B cell (primary cell): ENCODE results near the gene SPAG6. TPM values are rescaled to one million over a fixed set of nuclear protein-coding genes. Genes with fewer than 3 reads are reported as not detected.

Experiments used
- ATAC-seq: fragments of 200-7000 bp; cut with Tn5 transposase; one replicate; pipeline ENCODE4 v1.10.0; 2021; ENCODE audit warnings: low read depth, mild to moderate bottlenecking, moderate number of reproducible peaks, moderate library complexity
- CTCF ChIA-PET: fragments of 350-600 bp; sonication (Branson Sonifier 250); formaldehyde crosslinking; loops from one replicate; lab custom pipeline; 2021; ENCODE audit warnings: antibody characterized with exemption, inconsistent platforms; lab: Charles Lee
- POLR2A ChIA-PET: fragments of 350-600 bp; sonication (Branson Sonifier 250); formaldehyde crosslinking; loops from one replicate; lab custom pipeline; 2021; ENCODE audit warnings: antibody characterized with exemption; lab: Charles Lee
- DNase-seq: peaks from one replicate; pipeline ENCODE4 v3.0.0; 2013
- H2AFZ ChIP-seq: 2 replicates; pipeline ENCODE4 v1.6.1; 2012; ENCODE audit warnings: mild to moderate bottlenecking, low read depth, low read length; ENCODE audit not compliant: insufficient read depth, poor library complexity, severe bottlenecking
- H3K27ac ChIP-seq, 2 donors: 1 replicate in 1 of 2; 2 replicates in 1 of 2; pipeline ENCODE4 v1.5.1; 2012 to 2013; ENCODE audit warnings: low read length in 2 of 2, mild to moderate bottlenecking in 2 of 2, moderate library complexity in 1 of 2
- H3K27me3 ChIP-seq, 4 experiments: fragments of 200-600 bp in 1 of 4; sonication (generic) in 1 of 4; replicated peaks in 1 of 4; 1 replicate in 2 of 4; 2 replicates in 2 of 4; pipeline versions ENCODE4 v1.6.1 to v1.7.0; 2013 to 2016; ENCODE audit warnings: low read length in 3 of 4, mild to moderate bottlenecking in 2 of 4, mixed read lengths in 1 of 4, moderate library complexity in 1 of 4; ENCODE audit not compliant: insufficient read depth in 4 of 4, control insufficient read depth in 3 of 4; ENCODE audit errors: control extremely low read depth in 1 of 4
- H3K36me3 ChIP-seq, 2 experiments: replicated peaks in 1 of 2; 1 replicate in 1 of 2; 2 replicates in 1 of 2; pipeline versions ENCODE4 v1.6.1 to v1.7.1; 2013; ENCODE audit warnings: low read length in 1 of 2; ENCODE audit not compliant: insufficient read depth in 2 of 2, control insufficient read depth in 1 of 2; ENCODE audit errors: control extremely low read depth in 1 of 2, extremely low read depth in 1 of 2
- H3K4me1 ChIP-seq, 2 donors: fragments of 200-600 bp in 1 of 2; sonication (generic) in 1 of 2; 1 replicate in 1 of 2; 2 replicates in 1 of 2; pipeline versions ENCODE4 v1.5.1 to v1.6.1; 2013 to 2017; ENCODE audit warnings: low read length in 2 of 2; ENCODE audit not compliant: control insufficient read depth in 2 of 2, insufficient read depth in 2 of 2
- H3K4me2 ChIP-seq: replicated peaks from 2 replicates; pipeline ENCODE3; 2012; ENCODE audit warnings: mild to moderate bottlenecking, low read depth, low read length; ENCODE audit not compliant: poor library complexity, severe bottlenecking
- H3K4me3 ChIP-seq, 5 experiments: fragments of 200-600 bp in 1 of 5; sonication (generic) in 1 of 5; 1 replicate in 3 of 5; 2 replicates in 2 of 5; pipeline versions ENCODE4 v1.5.1 to v1.7.0; 2011 to 2016; ENCODE audit warnings: low read length in 4 of 5, mild to moderate bottlenecking in 4 of 5, low read depth in 2 of 5, control low read depth in 1 of 5, moderate library complexity in 1 of 5; ENCODE audit not compliant: insufficient read depth in 1 of 5; ENCODE audit errors: control extremely low read depth in 1 of 5, extremely low read depth in 1 of 5
- H3K79me2 ChIP-seq: fragments of 200-600 bp; sonication (generic); one replicate; pipeline ENCODE4 v1.6.0; 2016; ENCODE audit warnings: low read length; ENCODE audit not compliant: control insufficient read depth, insufficient read depth
- H3K9ac ChIP-seq: fragments of 200-600 bp; sonication (generic); 2 replicates; pipeline ENCODE4 v1.6.1; 2017; ENCODE audit warnings: mild to moderate bottlenecking, low read length, moderate library complexity
- H3K9me3 ChIP-seq, 3 donors: one replicate each; pipeline versions ENCODE4 v1.6.1 to v1.7.1; 2013; ENCODE audit warnings: low read length in 2 of 3; ENCODE audit not compliant: control insufficient read depth in 2 of 3, insufficient read depth in 1 of 3; ENCODE audit errors: control extremely low read depth in 1 of 3
- H4K20me1 ChIP-seq: 2 replicates; pipeline ENCODE4 v1.6.0; 2012; ENCODE audit warnings: mild to moderate bottlenecking, low read length; ENCODE audit not compliant: insufficient read depth, control insufficient read depth, poor library complexity, severe bottlenecking
- H3K27ac Mint-ChIP-seq: one replicate; pipeline ENCODE4 v1.8.0; 2021; ENCODE audit warnings: mixed read lengths
- H3K27me3 Mint-ChIP-seq: one replicate; pipeline ENCODE4 v1.8.0; 2021; ENCODE audit warnings: mixed read lengths
- H3K4me1 Mint-ChIP-seq: one replicate; pipeline ENCODE4 v1.8.0; 2021; ENCODE audit warnings: mixed read lengths
- H3K4me3 Mint-ChIP-seq: one replicate; pipeline ENCODE4 v1.8.0; 2021; ENCODE audit warnings: mixed read lengths
- H3K9me3 Mint-ChIP-seq: one replicate; pipeline ENCODE4 v1.8.0; 2022; ENCODE audit warnings: mixed read lengths; ENCODE audit not compliant: insufficient read depth
- EZH2 ChIP-seq: IDR thresholded peaks from 2 replicates; pipeline ENCODE4 v1.6.1; 2012; ENCODE audit warnings: borderline replicate concordance, low read depth, mild to moderate bottlenecking, moderate library complexity, low read length; ENCODE audit not compliant: insufficient read depth, poor library complexity, severe bottlenecking
- WGBS: methylation state at CpG from one replicate; pipeline ENCODE4 v1.1.5; 2013; ENCODE audit warnings: missing lambda C conversion rate; ENCODE audit not compliant: insufficient coverage; 5-methylcytosine and 5-hydroxymethylcytosine counted together
- intact Hi-C: fragments of 100-400 bp; cut with micrococcal nuclease; formaldehyde crosslinking; loops from one replicate; pipeline ENCODE4 v1.10.0; 2022
- polyA plus RNA-seq: library from polyadenylated mRNA; depleted of rRNA; stranded (reverse); fragments of >200 nt; gene quantifications from 2 replicates; pipeline ENCODE4 v1.2.3, GENCODE V29; 2012
- total RNA-seq, 2 donors: library from RNA; stranded (reverse); fragments of 120-200 nt in 1 of 2; gene quantifications; 1 replicate in 1 of 2; 2 replicates in 1 of 2; pipeline versions ENCODE4 v1.2.3 to v1.2.4, GENCODE V29; 2013 to 2022
- TF ChIP-seq, protein P1 (sequence below): fragments of 200-600 bp; IDR thresholded peaks from one replicate; pipeline ENCODE4 v1.8.0; 2022; ENCODE audit warnings: antibody characterized with exemption, mild to moderate bottlenecking

SPAG6 gene
- total and polyA plus RNA-seq, 2 donors (not counting 1 experiment from before 2014, with no cell fraction given) = not detected

- CTCF ChIA-PET = interaction anchor here (1.0 kb wide), 1 partner anchor 17 kb away, joined by 4 read pairs; no protein-coding TSS in a partner anchor
- H3K4me2 ChIP-seq = no peak overlapping the region
- no peaks in the 10 kb centered on the region for H3K36me3 ChIP-seq
- no peaks in the 10 kb centered on the region for H4K20me1 ChIP-seq
- H3K4me1 ChIP-seq = peaks cover 20 to 26% of the 10 kb centered on the region in 2 donors
- H3K27ac Mint-ChIP-seq = no peak overlapping the region
- POLR2A ChIA-PET = interaction anchor here (0.6 kb wide), 1 partner anchor 126 kb away, joined by 4 read pairs; no protein-coding TSS in a partner anchor
- H3K9me3 ChIP-seq = peaks cover 0 to 8% (median 0%) of the 10 kb centered on the region in 3 donors
- no peak for ATAC-seq
- H3K79me2 ChIP-seq = no peaks in the 10 kb centered on the region
- H3K4me3 ChIP-seq = no peak overlapping the region
- intact Hi-C loops = no loop called here
- no peak overlapping the region for H3K9ac ChIP-seq
- H2AFZ ChIP-seq = no peak overlapping the region
- H3K4me3 Mint-ChIP-seq = no peak overlapping the region
- H3K27ac ChIP-seq = no peak overlapping the region
- no peaks in the 10 kb centered on the region for H3K27me3 Mint-ChIP-seq
- 98% methylated on average over 7 of the region's 8 CpGs for WGBS
- peaks cover 0 to 5% (median 0%) of the 10 kb centered on the region in 4 experiments for H3K27me3 ChIP-seq
- H3K4me1 Mint-ChIP-seq = peaks cover 27% of the 10 kb centered on the region
- no peak for DNase-seq
- TF ChIP-seq, protein P1, sequence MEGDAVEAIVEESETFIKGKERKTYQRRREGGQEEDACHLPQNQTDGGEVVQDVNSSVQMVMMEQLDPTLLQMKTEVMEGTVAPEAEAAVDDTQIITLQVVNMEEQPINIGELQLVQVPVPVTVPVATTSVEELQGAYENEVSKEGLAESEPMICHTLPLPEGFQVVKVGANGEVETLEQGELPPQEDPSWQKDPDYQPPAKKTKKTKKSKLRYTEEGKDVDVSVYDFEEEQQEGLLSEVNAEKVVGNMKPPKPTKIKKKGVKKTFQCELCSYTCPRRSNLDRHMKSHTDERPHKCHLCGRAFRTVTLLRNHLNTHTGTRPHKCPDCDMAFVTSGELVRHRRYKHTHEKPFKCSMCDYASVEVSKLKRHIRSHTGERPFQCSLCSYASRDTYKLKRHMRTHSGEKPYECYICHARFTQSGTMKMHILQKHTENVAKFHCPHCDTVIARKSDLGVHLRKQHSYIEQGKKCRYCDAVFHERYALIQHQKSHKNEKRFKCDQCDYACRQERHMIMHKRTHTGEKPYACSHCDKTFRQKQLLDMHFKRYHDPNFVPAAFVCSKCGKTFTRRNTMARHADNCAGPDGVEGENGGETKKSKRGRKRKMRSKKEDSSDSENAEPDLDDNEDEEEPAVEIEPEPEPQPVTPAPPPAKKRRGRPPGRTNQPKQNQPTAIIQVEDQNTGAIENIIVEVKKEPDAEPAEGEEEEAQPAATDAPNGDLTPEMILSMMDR = no peak
- TF ChIP-seq EZH2 = no peak
- H3K9me3 Mint-ChIP-seq = no peaks in the 10 kb centered on the region
Observed at GRCh38 chr10:22453320-22453719, 108.0 kb downstream of the SPAG6 start.

DNA sequence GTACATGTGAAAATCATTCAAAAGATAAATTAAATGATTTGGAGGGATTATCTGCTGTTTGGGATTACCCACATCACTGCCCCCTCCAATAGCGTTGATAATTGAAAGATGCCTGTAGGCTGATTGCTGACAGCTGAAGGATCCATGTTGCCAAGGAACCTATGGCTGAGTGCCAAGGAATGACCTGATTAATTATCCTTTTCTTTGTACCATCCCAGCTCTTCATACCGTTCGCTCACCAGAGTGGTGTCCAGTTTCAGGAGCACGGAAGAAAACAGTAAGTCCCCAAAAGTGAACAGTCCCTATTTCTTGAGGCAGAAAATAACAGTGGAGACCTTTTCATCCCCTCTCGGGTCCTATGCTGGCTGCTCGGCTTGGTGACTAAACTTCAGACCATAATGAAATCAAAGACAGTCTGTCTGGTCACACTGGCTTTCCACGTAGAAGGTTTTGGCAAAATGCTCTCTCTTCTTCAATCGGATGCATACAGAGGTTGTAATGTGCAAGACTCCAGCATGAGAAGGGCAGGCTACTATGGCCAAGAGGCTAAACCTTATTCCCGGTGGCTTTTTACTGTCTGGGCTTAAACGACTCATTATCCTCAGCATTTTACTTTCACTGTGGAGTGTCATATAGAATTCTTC, 108.8 kb downstream of the SPAG6 start:
- Histone ChIP-seq H3K9ac (peak overlapping the region; percentile 3), H4K20me1 (no peaks in the 10 kb centered on the region), H3K79me2 (no peaks in the 10 kb centered on the region), H3K36me3 (no peaks in the 10 kb centered on the region), H3K4me3 (peak overlapping the region in 1 of 5 experiments; percentile 41), H3K27me3 (no peaks in the 10 kb centered on the region), H3K9me3 (peaks cover 0 to 8% (median 0%) of the 10 kb centered on the region in 3 donors), H3K4me1 (peaks cover 20 to 27% of the 10 kb centered on the region in 2 donors), H3K27ac (peak overlapping the region in 1 of 2 donors; percentile 25), H3K4me2 (peak overlapping the region; percentile 65), H2AFZ (no peak overlapping the region)
- no peak overlapping the region for H3K4me3 Mint-ChIP-seq
- peaks cover 28% of the 10 kb centered on the region for H3K4me1 Mint-ChIP-seq
- H3K27me3 Mint-ChIP-seq = no peaks in the 10 kb centered on the region
- intact Hi-C loops = loop anchor here (2.0 kb wide), 1 partner anchor 17 kb away; no protein-coding TSS in a partner anchor
- POLR2A ChIA-PET = interaction anchor here (1.0 to 1.9 kb wide), 4 partner anchors 9 to 114 kb away, joined by 3 to 15 read pairs (median 4); no protein-coding TSS in a partner anchor
- CTCF ChIA-PET = interaction anchor here (0.6 to 2.3 kb wide), 6 partner anchors 8 to 138 kb away, joined by 3 to 7 read pairs (median 4); partner anchors contain the start of gene COMMD3
- H3K27ac Mint-ChIP-seq = peak overlapping the region; percentile 42
- TF ChIP-seq, protein P1 = no peak
- no peak for TF ChIP-seq EZH2
- ATAC-seq (no peak), DNase-seq (no peak)
- no peaks in the 10 kb centered on the region for H3K9me3 Mint-ChIP-seq
- WGBS = 95% methylated on average over 6 of the region's 10 CpGs
